NCI-H2029 treated with DMSO at 0.1 percent for 48 hours (cell line): ENCODE results near the gene MVB12B.

Experiments
- DNase-seq: peaks from one replicate; lab custom pipeline; 2025; lab: John Stamatoyannopoulos, UW

Gene MVB12B

GRCh38 chr9:126363250-126363649, 36.6 kb downstream of the MVB12B start:
- no peak for DNase-seq

GRCh38 chr9:126363847-126364671, 37.4 kb downstream of the MVB12B start:
- no peak for DNase-seq

GRCh38 chr9:126365780-126366179, 39.2 kb downstream of the MVB12B start:
- DNase-seq: no peak

- DNase-seq: no peak
Observed at GRCh38 chr9:126366366-126367011, 39.9 kb downstream of the MVB12B start.

- DNase-seq: no peak
Observed at GRCh38 chr9:126367139-126367538, 40.5 kb downstream of the MVB12B start.

GRCh38 chr9:126367616-126368015, 41.0 kb downstream of the MVB12B start:
- no peak for DNase-seq

GRCh38 chr9:126368020-126368419, 41.4 kb downstream of the MVB12B start:
- no peak for DNase-seq

- no peak for DNase-seq
Observed at GRCh38 chr9:126371007-126371870, 44.6 kb downstream of the MVB12B start.

GRCh38 chr9:126372716-126373115, 46.1 kb downstream of the MVB12B start:
- DNase-seq: no peak

- peak; percentile 59 for DNase-seq
Observed at GRCh38 chr9:126373241-126373640, 46.6 kb downstream of the MVB12B start.

- DNase-seq: no peak
Observed at GRCh38 chr9:126374366-126374781, 47.7 kb downstream of the MVB12B start.

- no peak for DNase-seq
Observed at GRCh38 chr9:126375386-126375785, 48.8 kb downstream of the MVB12B start.

- no peak for DNase-seq
Observed at GRCh38 chr9:126376311-126377175, 49.9 kb downstream of the MVB12B start.

- DNase-seq: no peak
Observed at GRCh38 chr9:126377176-126377509, 50.5 kb downstream of the MVB12B start.

GRCh38 chr9:126377536-126377935, 50.9 kb downstream of the MVB12B start:
- no peak for DNase-seq

- DNase-seq: no peak
Observed at GRCh38 chr9:126378761-126379160, 52.1 kb downstream of the MVB12B start.

GRCh38 chr9:126379661-126380360, 53.2 kb downstream of the MVB12B start:
- DNase-seq: no peak

- no peak for DNase-seq
Observed at GRCh38 chr9:126380447-126380846, 53.8 kb downstream of the MVB12B start.

GRCh38 chr9:126381195-126381594, 54.6 kb downstream of the MVB12B start:
- no peak for DNase-seq

- DNase-seq: no peak
Observed at GRCh38 chr9:126383406-126384046, 56.9 kb downstream of the MVB12B start.

- no peak for DNase-seq
Observed at GRCh38 chr9:126384926-126385325, 58.3 kb downstream of the MVB12B start.
